H9 (cell line): ENCODE results near the gene MYH2. TPM values are rescaled to one million over a fixed set of nuclear protein-coding genes. Genes with fewer than 3 reads are reported as not detected.

Source experiments
- DNase-seq: peaks from one replicate; pipeline ENCODE4 v3.0.0-alpha.2; 2017
- H2AFZ ChIP-seq: one replicate; pipeline ENCODE4 v1.6.1; 2013; ENCODE audit warnings: mild to moderate bottlenecking, low read length, control low read depth, moderate library complexity
- H2AK5ac ChIP-seq: 2 replicates; pipeline ENCODE4 v1.6.1; 2013; ENCODE audit warnings: low read length, control low read depth, mixed read lengths; ENCODE audit not compliant: insufficient read length
- H2BK120ac ChIP-seq: one replicate; pipeline ENCODE4 v1.6.1; 2013; ENCODE audit warnings: low read depth, mild to moderate bottlenecking, low read length, control low read depth, inconsistent platforms; ENCODE audit not compliant: poor library complexity, severe bottlenecking
- H2BK12ac ChIP-seq: 2 replicates; pipeline ENCODE4 v1.6.1; 2013; ENCODE audit warnings: low read length, control low read depth, mixed read lengths, low read depth; ENCODE audit not compliant: insufficient read length
- H2BK15ac ChIP-seq: 2 replicates; pipeline ENCODE4 v1.6.1; 2013; ENCODE audit warnings: low read depth, low read length, control low read depth
- H2BK20ac ChIP-seq: one replicate; pipeline ENCODE4 v1.6.1; 2013; ENCODE audit warnings: low read depth, mild to moderate bottlenecking, low read length, control low read depth, inconsistent platforms; ENCODE audit not compliant: poor library complexity, severe bottlenecking
- H2BK5ac ChIP-seq: 2 replicates; pipeline ENCODE4 v1.6.1; 2013; ENCODE audit warnings: low read length, control low read depth, mixed read lengths; ENCODE audit not compliant: insufficient read length
- H3K14ac ChIP-seq: 2 replicates; pipeline ENCODE4 v1.6.1; 2013; ENCODE audit warnings: low read length, control low read depth; ENCODE audit not compliant: insufficient read depth
- H3K18ac ChIP-seq: 2 replicates; pipeline ENCODE4 v1.6.1; 2013; ENCODE audit warnings: low read depth, mild to moderate bottlenecking, mixed read lengths, low read length, control low read depth; ENCODE audit not compliant: insufficient read length
- H3K23ac ChIP-seq: 2 replicates; pipeline ENCODE4 v1.6.1; 2013; ENCODE audit warnings: low read length, control low read depth, mixed read lengths, low read depth; ENCODE audit not compliant: insufficient read length
- H3K23me2 ChIP-seq: 2 replicates; pipeline ENCODE4 v1.6.1; 2013; ENCODE audit warnings: low read depth, mild to moderate bottlenecking, mixed read lengths, low read length, control low read depth; ENCODE audit not compliant: insufficient read length, poor library complexity, severe bottlenecking
- H3K27ac ChIP-seq: 2 replicates; pipeline ENCODE4 v1.5.1; 2013; ENCODE audit warnings: low read length, control low read depth, mixed read lengths, low read depth; ENCODE audit not compliant: insufficient read length
- H3K27me3 ChIP-seq: 2 replicates; pipeline ENCODE4 v1.6.1; 2013; ENCODE audit warnings: low read length, control low read depth, inconsistent platforms; ENCODE audit not compliant: insufficient read depth
- H3K4ac ChIP-seq: 2 replicates; pipeline ENCODE4 v1.6.1; 2013; ENCODE audit warnings: low read depth, mild to moderate bottlenecking, control low read depth, inconsistent platforms, low read length, moderate library complexity
- H3K4me1 ChIP-seq: 2 replicates; pipeline ENCODE4 v1.6.1; 2013; ENCODE audit warnings: low read length, control low read depth, inconsistent platforms; ENCODE audit not compliant: insufficient read depth
- H3K4me2 ChIP-seq: 2 replicates; pipeline ENCODE4 v1.6.1; 2013; ENCODE audit warnings: low read length, control low read depth, mixed read lengths; ENCODE audit not compliant: insufficient read length, insufficient read depth
- H3K56ac ChIP-seq: 2 replicates; pipeline ENCODE4 v1.6.1; 2013; ENCODE audit warnings: low read depth, mild to moderate bottlenecking, mixed read lengths, low read length, control low read depth; ENCODE audit not compliant: insufficient read length
- H3K79me1 ChIP-seq: 2 replicates; pipeline ENCODE4 v1.6.1; 2013; ENCODE audit warnings: low read depth, mild to moderate bottlenecking, moderate library complexity, low read length, control low read depth, inconsistent platforms; ENCODE audit not compliant: insufficient read depth, poor library complexity, severe bottlenecking
- H3K79me2 ChIP-seq: 2 replicates; pipeline ENCODE4 v1.6.1; 2013; ENCODE audit warnings: low read length, control low read depth, inconsistent platforms; ENCODE audit not compliant: insufficient read depth
- H3K9ac ChIP-seq: 2 replicates; pipeline ENCODE4 v1.6.1; 2013; ENCODE audit warnings: low read length, control low read depth, mixed read lengths; ENCODE audit not compliant: insufficient read length; ENCODE audit errors: extremely low read depth
- H3K9me3 ChIP-seq: one replicate; pipeline ENCODE4 v1.6.1; 2013; ENCODE audit warnings: low read depth, low read length, inconsistent platforms; ENCODE audit not compliant: control insufficient read depth
- H3T11ph ChIP-seq: one replicate; pipeline ENCODE4 v1.6.1; 2013; ENCODE audit warnings: mild to moderate bottlenecking, low read length, control low read depth, inconsistent platforms
- H4K20me1 ChIP-seq: one replicate; pipeline ENCODE4 v1.6.1; 2013; ENCODE audit not compliant: control insufficient read depth, insufficient read length, insufficient read depth
- H4K5ac ChIP-seq: 2 replicates; pipeline ENCODE4 v1.6.1; 2013; ENCODE audit warnings: low read depth, mild to moderate bottlenecking, mixed read lengths, low read length, control low read depth; ENCODE audit not compliant: insufficient read length
- H4K8ac ChIP-seq: replicated peaks from 2 replicates; pipeline ENCODE4 v1.6.1; 2013; ENCODE audit warnings: low read length, control low read depth, mixed read lengths, low read depth; ENCODE audit not compliant: insufficient read length
- H4K91ac ChIP-seq: 2 replicates; pipeline ENCODE4 v1.6.1; 2013; ENCODE audit warnings: low read depth, mild to moderate bottlenecking, moderate library complexity, mixed read lengths, low read length, control low read depth; ENCODE audit not compliant: insufficient read length
- H3K27ac Mint-ChIP-seq, 3 experiments: 2 replicates in 2 of 3; 3 replicates in 1 of 3; pipeline ENCODE4 v1.8.0; 2020 to 2021; ENCODE audit warnings: mixed read lengths in 3 of 3, mild to moderate bottlenecking in 1 of 3, moderate library complexity in 1 of 3
- H3K27me3 Mint-ChIP-seq: 2 replicates; pipeline ENCODE4 v1.8.0; 2021; ENCODE audit warnings: low read depth, mild to moderate bottlenecking, moderate library complexity, mixed read lengths
- H3K36me3 Mint-ChIP-seq, 3 experiments: 2 replicates in 2 of 3; 3 replicates in 1 of 3; pipeline ENCODE4 v1.8.0; 2020 to 2021; ENCODE audit warnings: low read depth in 3 of 3, mixed read lengths in 3 of 3; ENCODE audit not compliant: insufficient read depth in 1 of 3
- H3K4me1 Mint-ChIP-seq, 2 experiments: 2 replicates each; pipeline ENCODE4 v1.8.0; 2020; ENCODE audit warnings: mixed read lengths in 2 of 2
- H3K4me3 Mint-ChIP-seq, 2 experiments: 2 replicates in 1 of 2; 3 replicates in 1 of 2; pipeline ENCODE4 v1.8.0; 2020 to 2021; ENCODE audit warnings: mild to moderate bottlenecking in 2 of 2, mixed read lengths in 2 of 2, moderate library complexity in 1 of 2
- H3K9me3 Mint-ChIP-seq, 2 experiments: 2 replicates in 1 of 2; 3 replicates in 1 of 2; pipeline ENCODE4 v1.8.0; 2020; ENCODE audit warnings: mild to moderate bottlenecking in 2 of 2, mixed read lengths in 2 of 2, moderate library complexity in 1 of 2
- WGBS: extraction: QIAGEN DNeasy Blood & Tissue Kit; methylation state at CpG from one replicate; pipeline ENCODE4 v1.1.7; 2013; ENCODE audit warnings: missing lambda C conversion rate, low lambda C conversion rate, mixed read lengths; ENCODE audit not compliant: insufficient read length; ENCODE audit errors: extremely low coverage; 5-methylcytosine and 5-hydroxymethylcytosine counted together
- total RNA-seq: library from RNA; stranded (reverse); gene quantifications from 2 replicates; pipeline ENCODE4 v1.2.1, GENCODE V29; 2021
- TF ChIP-seq, protein P1 (sequence below): fragments of 200-600 bp; sonication (generic); conservative IDR thresholded peaks from 3 replicates; pipeline ENCODE4 v1.8.0; 2021; ENCODE audit warnings: antibody characterized with exemption, mild to moderate bottlenecking

Gene MYH2
- total RNA-seq, 1 experiment from 2014 or later, result 0.68 TPM

DNA sequence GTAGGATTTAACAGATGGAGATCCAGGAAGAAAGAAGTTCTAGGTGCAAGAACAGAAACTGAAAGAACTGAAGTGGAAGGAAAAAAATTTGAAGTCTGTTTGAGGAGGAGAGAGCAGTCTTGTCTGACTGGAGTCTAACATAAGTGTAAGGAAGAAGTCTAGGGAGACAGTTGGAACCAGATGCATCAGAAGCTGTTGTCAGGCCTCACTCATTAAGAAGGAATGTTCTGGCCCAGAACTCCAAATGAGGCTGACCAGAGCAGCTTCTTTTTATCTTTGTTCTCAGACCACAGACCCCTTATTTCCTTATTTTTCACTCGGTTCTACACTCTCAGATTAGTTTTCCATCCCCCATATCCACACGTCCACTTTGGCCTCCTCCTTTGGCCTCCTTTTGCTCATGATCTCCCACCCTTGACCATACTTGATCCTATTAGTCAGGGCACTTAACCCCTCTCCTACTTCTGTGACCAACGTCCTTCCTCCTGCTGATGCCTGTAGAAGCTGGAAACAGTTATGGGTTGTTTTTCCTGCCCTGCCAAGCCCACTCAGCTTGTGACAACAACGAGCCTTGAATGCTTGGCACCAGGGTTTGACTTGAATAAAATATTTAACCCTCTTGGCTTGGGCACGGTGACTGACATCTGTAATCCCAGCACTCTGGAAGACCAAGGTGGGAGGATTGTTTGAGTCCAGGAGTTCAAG, 7.0 kb upstream of the MYH2 start:
- Mint-ChIP-seq H3K4me3 (no peak overlapping the region), H3K36me3 (no peaks in the 10 kb centered on the region; a peak in 1 of 7 replicates), H3K9me3 (no peaks in the 10 kb centered on the region; a peak in 1 of 5 replicates), H3K27ac (no peak overlapping the region; a peak in 2 of 7 replicates), H3K4me1 (peaks cover 19 to 37% of the 10 kb centered on the region in 2 experiments), H3K27me3 (no peaks in the 10 kb centered on the region; the same call in 1 of the 2 replicates)
- TF ChIP-seq, protein P1, sequence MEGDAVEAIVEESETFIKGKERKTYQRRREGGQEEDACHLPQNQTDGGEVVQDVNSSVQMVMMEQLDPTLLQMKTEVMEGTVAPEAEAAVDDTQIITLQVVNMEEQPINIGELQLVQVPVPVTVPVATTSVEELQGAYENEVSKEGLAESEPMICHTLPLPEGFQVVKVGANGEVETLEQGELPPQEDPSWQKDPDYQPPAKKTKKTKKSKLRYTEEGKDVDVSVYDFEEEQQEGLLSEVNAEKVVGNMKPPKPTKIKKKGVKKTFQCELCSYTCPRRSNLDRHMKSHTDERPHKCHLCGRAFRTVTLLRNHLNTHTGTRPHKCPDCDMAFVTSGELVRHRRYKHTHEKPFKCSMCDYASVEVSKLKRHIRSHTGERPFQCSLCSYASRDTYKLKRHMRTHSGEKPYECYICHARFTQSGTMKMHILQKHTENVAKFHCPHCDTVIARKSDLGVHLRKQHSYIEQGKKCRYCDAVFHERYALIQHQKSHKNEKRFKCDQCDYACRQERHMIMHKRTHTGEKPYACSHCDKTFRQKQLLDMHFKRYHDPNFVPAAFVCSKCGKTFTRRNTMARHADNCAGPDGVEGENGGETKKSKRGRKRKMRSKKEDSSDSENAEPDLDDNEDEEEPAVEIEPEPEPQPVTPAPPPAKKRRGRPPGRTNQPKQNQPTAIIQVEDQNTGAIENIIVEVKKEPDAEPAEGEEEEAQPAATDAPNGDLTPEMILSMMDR, result no peak
- Histone ChIP-seq H2BK15ac (0 out of 2 replicates have a peak overlapping the region, but pooled peaks have one; percentile 24), H3K4me2 (no peak overlapping the region), H3K9ac (no peak overlapping the region), H3K4me1 (peaks cover 2% of the 10 kb centered on the region; the same call in 1 of the 2 replicates), H4K5ac (no peak overlapping the region), H3K23me2 (no peaks in the 10 kb centered on the region), H3K27me3 (no peaks in the 10 kb centered on the region), H4K91ac (no peak overlapping the region), H3T11ph (no peak overlapping the region), H2BK120ac (no peak overlapping the region), H3K79me2 (no peaks in the 10 kb centered on the region), H3K79me1 (no peaks in the 10 kb centered on the region), H2AK5ac (no peak overlapping the region), H3K23ac (no peak overlapping the region), H4K8ac (no peak overlapping the region), H3K9me3 (no peaks in the 10 kb centered on the region), H2AFZ (no peak overlapping the region), H3K18ac (no peak overlapping the region), H4K20me1 (no peaks in the 10 kb centered on the region), H2BK5ac (no peak overlapping the region), H2BK12ac (peak overlapping the region; percentile 73), H2BK20ac (no peak overlapping the region), H3K4ac (no peak overlapping the region), H3K27ac (no peak overlapping the region), H3K14ac (no peak overlapping the region), H3K56ac (no peak overlapping the region)
- no peak for DNase-seq
- WGBS, result no CpG with 5 or more reads among the region's 5 CpGs
